Loucy (cell line): Measurements from ENCODE around the gene BRI3.

Experiments used
- CTCF ChIP-seq: fragments of 200-600 bp; sonication (generic); conservative IDR thresholded peaks from 2 replicates; pipeline ENCODE4 v1.5.1; 2014; ENCODE audit warnings: mild to moderate bottlenecking, antibody characterized with exemption, low read length
- EZH2phosphoT487 ChIP-seq: fragments of 200-600 bp; IDR thresholded peaks from 2 replicates; pipeline ENCODE4 v1.6.1; 2018; ENCODE audit warnings: antibody characterized with exemption, mild to moderate bottlenecking, moderate library complexity, borderline replicate concordance

GRCh38 chr7:98248156-98248555 lies 33.3 kb upstream of the BRI3 start:
- no peak for TF ChIP-seq EZH2phosphoT487
- TF ChIP-seq CTCF, result no peak
